MCF 10A (cell line): ENCODE data around the gene ODAPH. TPM values are rescaled to one million over a fixed set of nuclear protein-coding genes. Genes with fewer than 3 reads are reported as not detected.

Source experiments
- BruUV-seq: library from RNA; stranded (reverse); fragments of 400-500 nt; replicated peaks from 2 replicates; lab custom pipeline; 2021; lab: Mats Ljungman, UMichigan
- CTCF ChIA-PET: fragments of 300-600 bp; sonication (Branson Sonifier 250); formaldehyde crosslinking; extraction: SDS; loops from one replicate; lab custom pipeline; 2021; ENCODE audit warnings: antibody characterized with exemption, inconsistent platforms; lab: Yijun Ruan, JAX
- POLR2A ChIA-PET: fragments of 300-600, 350-650 bp; sonication (Branson Sonifier 250); formaldehyde crosslinking; extraction: SDS; loops from one replicate; lab custom pipeline; 2020; ENCODE audit warnings: antibody characterized with exemption, inconsistent platforms; lab: Yijun Ruan, JAX
- DNase-seq: peaks from one replicate; pipeline ENCODE4 v3.0.0-alpha.2; 2018; ENCODE audit not compliant: unreplicated experiment
- H3K27ac Mint-ChIP-seq: one replicate; pipeline ENCODE4 v1.8.0; 2022; ENCODE audit warnings: mild to moderate bottlenecking, low read depth, mixed read lengths; ENCODE audit not compliant: unreplicated experiment
- H3K27me3 Mint-ChIP-seq: one replicate; pipeline ENCODE4 v1.8.0; 2022; ENCODE audit warnings: mixed read lengths; ENCODE audit not compliant: insufficient read depth, unreplicated experiment
- H3K36me3 Mint-ChIP-seq: one replicate; pipeline ENCODE4 v1.8.0; 2022; ENCODE audit warnings: mild to moderate bottlenecking, moderate library complexity, mixed read lengths; ENCODE audit not compliant: insufficient read depth, unreplicated experiment
- H3K4me1 Mint-ChIP-seq: one replicate; pipeline ENCODE4 v1.8.0; 2022; ENCODE audit warnings: mixed read lengths; ENCODE audit not compliant: insufficient read depth, unreplicated experiment
- H3K4me3 Mint-ChIP-seq: one replicate; pipeline ENCODE4 v1.8.0; 2022; ENCODE audit warnings: mild to moderate bottlenecking, moderate library complexity, mixed read lengths; ENCODE audit not compliant: unreplicated experiment
- H3K9me3 Mint-ChIP-seq: one replicate; pipeline ENCODE4 v1.8.0; 2022; ENCODE audit warnings: mixed read lengths; ENCODE audit not compliant: unreplicated experiment
- CTCF ChIP-seq: fragments of 200-600 bp; IDR thresholded peaks from one replicate; pipeline ENCODE4 v1.8.0; 2022; ENCODE audit warnings: antibody characterized with exemption, mild to moderate bottlenecking; ENCODE audit not compliant: unreplicated experiment
- intact Hi-C: fragments of 100-400 bp; cut with micrococcal nuclease; formaldehyde crosslinking; loops from 2 replicates; pipeline ENCODE4 v1.14.1; 2022
- total RNA-seq: library from RNA; stranded (reverse); gene quantifications from 2 replicates; pipeline ENCODE4 v1.2.3, GENCODE V29; 2022

ODAPH gene
- total RNA-seq, 1 experiment from 2014 or later, result not detected

GRCh38 chr4:75567725-75568124, 11.9 kb downstream of the ODAPH start:
- no peaks in the 10 kb centered on the region for H3K4me1 Mint-ChIP-seq
- peaks cover 1% of the 10 kb centered on the region for H3K27me3 Mint-ChIP-seq
- DNase-seq, result no peak
- no peaks in the 10 kb centered on the region for H3K9me3 Mint-ChIP-seq
- ChIA-PET CTCF (interaction anchor here (1.0 kb wide), 1 partner anchor 281 kb away, joined by 3 read pairs; no protein-coding TSS in a partner anchor), POLR2A (interaction anchor here (0.6 kb wide), 1 partner anchor 270 kb away, joined by 3 read pairs; no protein-coding TSS in a partner anchor)
- H3K36me3 Mint-ChIP-seq, result no peaks in the 10 kb centered on the region
- intact Hi-C loops, result no loop called here
- no TSS peak for BruUV-seq
- H3K27ac Mint-ChIP-seq, result no peak overlapping the region
- no peak overlapping the region for H3K4me3 Mint-ChIP-seq
- no peak for TF ChIP-seq CTCF

- ChIA-PET POLR2A (no interaction called here), CTCF (interaction anchor here (0.6 to 1.9 kb wide), 4 partner anchors 140 to 451 kb away, joined by 3 to 6 read pairs (median 4); partner anchors contain the start of gene USO1)
- Mint-ChIP-seq H3K9me3 (peaks cover 8% of the 10 kb centered on the region), H3K4me3 (no peak overlapping the region), H3K27me3 (peaks cover 10% of the 10 kb centered on the region), H3K36me3 (no peaks in the 10 kb centered on the region), H3K4me1 (no peaks in the 10 kb centered on the region), H3K27ac (no peak overlapping the region)
- DNase-seq, result peak; percentile 9
- no TSS peak for BruUV-seq
- no peak for TF ChIP-seq CTCF
- intact Hi-C loops, result no loop called here
These were observed 28.2 kb downstream of the ODAPH start for GRCh38 chr4:75584067-75584466.

- ChIA-PET CTCF (interaction anchor here (0.6 kb wide), 1 partner anchor 286 kb away, joined by 4 read pairs; no protein-coding TSS in a partner anchor), POLR2A (interaction anchor here (0.7 kb wide), 1 partner anchor 1380 kb away, joined by 3 read pairs; no protein-coding TSS in a partner anchor)
- no peak for DNase-seq
- Mint-ChIP-seq H3K4me1 (no peaks in the 10 kb centered on the region), H3K27me3 (no peaks in the 10 kb centered on the region), H3K36me3 (no peaks in the 10 kb centered on the region), H3K4me3 (no peak overlapping the region), H3K27ac (no peak overlapping the region), H3K9me3 (no peaks in the 10 kb centered on the region)
- TF ChIP-seq CTCF, result no peak
- intact Hi-C loops, result no loop called here
- BruUV-seq, result no TSS peak
These were observed 37.5 kb downstream of the ODAPH start for GRCh38 chr4:75593393-75593792.

- CTCF ChIA-PET, result no interaction called here
- intact Hi-C loops, result no loop called here
- TF ChIP-seq CTCF, result no peak
- no peak overlapping the region for H3K4me3 Mint-ChIP-seq
- H3K4me1 Mint-ChIP-seq, result no peaks in the 10 kb centered on the region
- no peak for DNase-seq
- H3K36me3 Mint-ChIP-seq, result no peaks in the 10 kb centered on the region
- no peaks in the 10 kb centered on the region for H3K9me3 Mint-ChIP-seq
- POLR2A ChIA-PET, result no interaction called here
- no TSS peak for BruUV-seq
- H3K27ac Mint-ChIP-seq, result no peak overlapping the region
- no peaks in the 10 kb centered on the region for H3K27me3 Mint-ChIP-seq
These were observed 40.2 kb downstream of the ODAPH start for GRCh38 chr4:75596061-75596460.
